ENCODE measurements around the gene KCNJ6.
"Not testable (repeated sequence)": the region's sequence is repeated elsewhere in the genome, so short reads cannot be mapped to it uniquely, and the experiment has no call there.

KCNJ6 gene

GRCh38 chr21:37916310-37917051 is at the start of gene KCNJ6:
Gene KCNJ6 (minus strand): TSS chr21:37916457. CDS start chr21:37840682, 75,775 bp downstream.
- DNase-seq (ENCODE audit: low read depth): no peak

GRCh38 chr21:37965088-37965805 is 49.0 kb upstream of the KCNJ6 start:
- DNase-seq (ENCODE audit: low read depth): no peak

- DNase-seq (ENCODE audit: low read depth): no peak
Measured at GRCh38 chr21:37958537-37958936, 42.3 kb upstream of the KCNJ6 start.

GRCh38 chr21:37956772-37957171 is 40.5 kb upstream of the KCNJ6 start:
- no peak for DNase-seq (ENCODE audit: low read depth)

- no peak for DNase-seq (ENCODE audit: low read depth)
Measured at GRCh38 chr21:37945036-37945435, 28.8 kb upstream of the KCNJ6 start.

- no peak for DNase-seq (ENCODE audit: low read depth)
Measured at GRCh38 chr21:37944496-37944895, 28.2 kb upstream of the KCNJ6 start.

- DNase-seq (ENCODE audit: low read depth): no peak
Measured at GRCh38 chr21:37940691-37941090, 24.4 kb upstream of the KCNJ6 start.

GRCh38 chr21:37939838-37940237 is 23.6 kb upstream of the KCNJ6 start:
- no peak for DNase-seq (ENCODE audit: low read depth)

- DNase-seq (ENCODE audit: low read depth): no peak
Measured at GRCh38 chr21:37939251-37939650, 23.0 kb upstream of the KCNJ6 start.

- no peak for DNase-seq (ENCODE audit: low read depth)
Measured at GRCh38 chr21:37937668-37938067, 21.4 kb upstream of the KCNJ6 start.

- DNase-seq (ENCODE audit: low read depth): no peak
Measured at GRCh38 chr21:37936010-37936785, 19.9 kb upstream of the KCNJ6 start.

GRCh38 chr21:37932936-37933335 is 16.7 kb upstream of the KCNJ6 start:
- no peak for DNase-seq (ENCODE audit: low read depth)

GRCh38 chr21:37927711-37928110 is 11.5 kb upstream of the KCNJ6 start:
- no peak for DNase-seq (ENCODE audit: low read depth)

GRCh38 chr21:37921091-37921490 is 4.8 kb upstream of the KCNJ6 start:
- DNase-seq (ENCODE audit: low read depth): no peak

GRCh38 chr21:37920302-37920701 is 4.0 kb upstream of the KCNJ6 start:
- DNase-seq (ENCODE audit: low read depth): not testable (repeated sequence)

GRCh38 chr21:37917612-37918011 is 1.4 kb upstream of the KCNJ6 start:
- no peak for DNase-seq (ENCODE audit: low read depth)

- no peak for DNase-seq (ENCODE audit: low read depth)
Measured at GRCh38 chr21:37915941-37916309, 332 bp downstream of the KCNJ6 start.

GRCh38 chr21:37915497-37915911 is 753 bp downstream of the KCNJ6 start:
- DNase-seq (ENCODE audit: low read depth): no peak

GRCh38 chr21:37912616-37913015 is 3.6 kb downstream of the KCNJ6 start:
- DNase-seq (ENCODE audit: low read depth): no peak

- no peak for DNase-seq (ENCODE audit: low read depth)
Measured at GRCh38 chr21:37909936-37910335, 6.3 kb downstream of the KCNJ6 start.

- no peak for DNase-seq (ENCODE audit: low read depth)
Measured at GRCh38 chr21:37908691-37909090, 7.6 kb downstream of the KCNJ6 start.

- DNase-seq (ENCODE audit: low read depth): no peak
Measured at GRCh38 chr21:37907076-37907475, 9.2 kb downstream of the KCNJ6 start.

GRCh38 chr21:37905291-37905690 is 11.0 kb downstream of the KCNJ6 start:
- no peak for DNase-seq (ENCODE audit: low read depth)

All from stimulated activated CD8-positive, alpha-beta memory T cell treated with anti-CD3 and anti-CD28 coated beads, Interleukin-4, amount 100 ng/mL, for 24 hours (primary cell).